ENCODE data around the gene UGP2.

UGP2 gene

GRCh38 chr2:63820969-63821368, 20.7 kb upstream of the UGP2 start:
- TF ChIP-seq CTCF (IDR thresholded peaks at IDR 0.05; ENCODE audit: low read depth, low read length): no peak
- H3K4me3 ChIP-seq (replicated peaks in 1 of 2; ENCODE audit: low read depth in 2 of 2, low read length in 2 of 2): no peak overlapping the region
- DNase-seq (ENCODE audit: low read depth in 2 of 2): no peak

GRCh38 chr2:63821396-63821795, 20.3 kb upstream of the UGP2 start:
- no peak for DNase-seq (ENCODE audit: low read depth in 2 of 2)
- H3K4me3 ChIP-seq (replicated peaks in 1 of 2; ENCODE audit: low read depth in 2 of 2, low read length in 2 of 2): no peak overlapping the region
- no peak for TF ChIP-seq CTCF (IDR thresholded peaks at IDR 0.05; ENCODE audit: low read depth, low read length)

GRCh38 chr2:63822478-63822877, 19.2 kb upstream of the UGP2 start:
- no peak for TF ChIP-seq CTCF (IDR thresholded peaks at IDR 0.05; ENCODE audit: low read depth, low read length)
- no peak for DNase-seq (ENCODE audit: low read depth in 2 of 2)
- H3K4me3 ChIP-seq (replicated peaks in 1 of 2; ENCODE audit: low read depth in 2 of 2, low read length in 2 of 2): no peak overlapping the region

GRCh38 chr2:63827749-63828148, 13.9 kb upstream of the UGP2 start:
- no peak for TF ChIP-seq CTCF (IDR thresholded peaks at IDR 0.05; ENCODE audit: low read depth, low read length)
- H3K4me3 ChIP-seq (replicated peaks in 1 of 2; ENCODE audit: low read depth in 2 of 2, low read length in 2 of 2): no peak overlapping the region
- peak; percentile 84 to 85 for DNase-seq (ENCODE audit: low read depth in 2 of 2)

GRCh38 chr2:63831176-63831575, 10.5 kb upstream of the UGP2 start:
- no peak overlapping the region for H3K4me3 ChIP-seq (replicated peaks in 1 of 2; ENCODE audit: low read depth in 2 of 2, low read length in 2 of 2)
- DNase-seq (ENCODE audit: low read depth in 2 of 2): no peak
- no peak for TF ChIP-seq CTCF (IDR thresholded peaks at IDR 0.05; ENCODE audit: low read depth, low read length)

- DNase-seq (ENCODE audit: low read depth in 2 of 2): no peak
- no peak overlapping the region for H3K4me3 ChIP-seq (replicated peaks in 1 of 2; ENCODE audit: low read depth in 2 of 2, low read length in 2 of 2)
- no peak for TF ChIP-seq CTCF (IDR thresholded peaks at IDR 0.05; ENCODE audit: low read depth, low read length)
These were observed 7.3 kb upstream of the UGP2 start for GRCh38 chr2:63834401-63834800.

GRCh38 chr2:63837036-63837594, 4.6 kb upstream of the UGP2 start:
- TF ChIP-seq CTCF (IDR thresholded peaks at IDR 0.05; ENCODE audit: low read depth, low read length): no peak
- H3K4me3 ChIP-seq (replicated peaks in 1 of 2; ENCODE audit: low read depth in 2 of 2, low read length in 2 of 2): no peak overlapping the region
- DNase-seq (ENCODE audit: low read depth in 2 of 2): no peak

All from cardiac fibroblast (primary cell).